AML-193 (cell line): ENCODE data around the gene BIN2.
"Not testable (repeated sequence)": the region's sequence is repeated elsewhere in the genome, so short reads cannot be mapped to it uniquely, and the experiment has no call there.

Experiments
- DNase-seq, 2 experiments: peaks; one replicate each; lab custom pipeline; 2025; lab: John Stamatoyannopoulos, UW

The BIN2 gene

DNA sequence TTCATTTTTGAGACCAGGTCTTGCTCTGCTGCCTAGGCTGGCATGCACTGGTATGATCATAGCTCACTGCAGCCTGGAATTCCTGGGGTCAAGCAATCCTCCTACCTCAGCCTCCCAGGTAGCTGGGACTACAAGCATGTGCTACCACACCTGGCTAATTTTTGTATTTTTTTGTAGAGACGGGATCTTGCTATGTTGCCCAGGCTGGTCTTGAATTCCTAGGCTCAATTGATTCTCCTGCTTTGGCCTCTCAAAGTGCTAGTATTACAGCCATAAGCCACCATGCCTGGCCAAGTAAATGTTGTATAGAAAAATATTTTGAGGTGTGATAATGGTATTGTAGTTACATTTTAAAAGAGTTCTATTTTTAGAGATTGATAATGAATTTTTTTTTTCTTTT is 12.6 kb downstream of the BIN2 start:
- DNase-seq = no peak

DNA sequence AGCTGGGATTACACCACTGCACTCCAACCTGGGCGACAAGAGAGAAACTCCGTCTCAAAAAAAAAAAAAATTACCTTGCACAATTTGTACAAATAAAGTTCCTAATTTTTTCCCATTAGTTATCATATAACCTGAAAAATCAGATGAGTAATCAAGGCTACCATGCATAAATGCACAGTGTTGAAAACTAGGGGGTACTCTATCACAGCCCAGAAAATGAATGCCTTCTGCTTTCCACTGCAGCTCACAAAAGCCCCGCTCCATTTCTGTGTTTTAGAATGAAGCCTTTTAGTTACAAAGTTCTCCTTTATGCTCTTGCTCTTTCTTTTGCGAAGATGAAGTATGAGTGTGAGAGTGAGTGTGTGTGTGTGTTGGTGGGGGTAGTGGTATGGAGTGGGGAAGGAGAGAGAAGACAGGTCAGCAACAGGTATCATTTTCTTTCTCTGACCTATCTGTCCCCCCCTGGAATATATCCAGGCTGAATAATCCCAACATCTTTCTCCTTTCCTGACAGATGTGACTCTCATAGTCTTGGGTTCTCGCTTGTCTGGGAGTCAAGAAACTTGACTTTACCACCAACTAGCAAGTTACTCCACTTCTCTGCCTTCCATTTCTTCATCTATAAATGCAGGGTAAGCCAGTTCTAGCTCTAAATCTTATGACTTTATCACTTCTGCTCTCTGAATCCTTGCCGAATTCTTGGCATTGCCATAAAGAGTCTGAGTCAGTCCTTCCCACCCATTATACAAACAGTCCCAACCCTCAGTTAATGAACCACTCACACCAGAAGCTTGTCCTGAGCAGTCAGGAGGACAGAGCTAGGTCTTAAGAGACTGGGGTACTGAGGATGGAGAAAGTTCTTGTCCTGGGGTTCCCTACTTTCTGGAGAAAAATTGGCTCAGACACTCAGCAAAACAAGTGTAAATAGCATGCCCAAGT is 16.1 kb downstream of the BIN2 start:
- DNase-seq = no peak

- no peak for DNase-seq
These were observed 17.5 kb downstream of the BIN2 start for GRCh38 chr12:51306507-51306906.

GRCh38 chr12:51300768-51301167 is 23.2 kb downstream of the BIN2 start:
- DNase-seq = not testable (repeated sequence)

- no peak for DNase-seq
These were observed 28.3 kb downstream of the BIN2 start for GRCh38 chr12:51295651-51296050.

- DNase-seq = not testable (repeated sequence)
These were observed 29.9 kb downstream of the BIN2 start for GRCh38 chr12:51294097-51294496.

- DNase-seq = no peak
These were observed 30.3 kb downstream of the BIN2 start for GRCh38 chr12:51293696-51294095.

- peak; percentile 53 to 55 for DNase-seq
These were observed 32.1 kb downstream of the BIN2 start for GRCh38 chr12:51291603-51292513.

DNA sequence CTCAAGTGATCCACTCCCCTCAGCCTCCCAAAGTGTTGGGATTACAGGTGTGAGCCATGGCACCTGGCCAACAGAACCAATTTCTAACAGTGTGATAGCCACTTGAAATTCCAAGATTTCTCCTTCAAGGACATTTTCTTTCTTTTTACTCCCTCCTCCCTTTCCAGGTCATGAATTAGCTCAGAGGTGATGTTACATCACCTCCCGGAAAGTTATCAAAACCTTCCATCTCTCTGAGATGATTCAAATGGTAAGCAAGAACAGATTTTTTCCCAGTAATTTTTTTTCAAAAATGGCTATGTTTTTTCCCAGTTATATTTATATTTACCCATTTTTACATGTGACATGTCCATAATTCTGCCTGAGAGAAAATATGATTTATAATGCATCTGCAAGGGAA is 38.1 kb downstream of the BIN2 start:
- no peak for DNase-seq

GRCh38 chr12:51281202-51281924 is 42.6 kb downstream of the BIN2 start:
- DNase-seq = no peak

DNA sequence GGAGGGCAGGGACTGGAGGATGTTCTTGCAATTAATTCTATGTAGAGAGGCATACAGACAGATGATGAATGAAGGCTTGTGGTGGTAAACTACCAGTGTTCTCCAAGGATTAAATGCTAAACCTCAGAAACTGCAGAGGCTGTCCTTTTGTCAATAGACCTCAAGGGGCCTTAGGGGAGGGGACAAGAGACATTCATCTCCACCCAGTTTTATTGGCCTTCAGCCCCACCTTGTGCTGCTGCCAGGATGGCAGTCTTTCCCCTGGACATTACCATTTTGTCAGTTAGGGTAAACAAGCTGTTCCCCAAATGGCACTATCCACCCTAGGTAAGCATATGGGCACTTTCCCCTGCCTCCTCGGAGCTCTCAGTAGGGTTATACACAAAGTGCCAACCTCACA is 48.9 kb downstream of the BIN2 start:
- no peak for DNase-seq

- DNase-seq = not testable (repeated sequence)
These were observed 51.2 kb downstream of the BIN2 start for GRCh38 chr12:51272810-51273209.

GRCh38 chr12:51270951-51271518 is 52.9 kb downstream of the BIN2 start:
- DNase-seq = no peak

DNA sequence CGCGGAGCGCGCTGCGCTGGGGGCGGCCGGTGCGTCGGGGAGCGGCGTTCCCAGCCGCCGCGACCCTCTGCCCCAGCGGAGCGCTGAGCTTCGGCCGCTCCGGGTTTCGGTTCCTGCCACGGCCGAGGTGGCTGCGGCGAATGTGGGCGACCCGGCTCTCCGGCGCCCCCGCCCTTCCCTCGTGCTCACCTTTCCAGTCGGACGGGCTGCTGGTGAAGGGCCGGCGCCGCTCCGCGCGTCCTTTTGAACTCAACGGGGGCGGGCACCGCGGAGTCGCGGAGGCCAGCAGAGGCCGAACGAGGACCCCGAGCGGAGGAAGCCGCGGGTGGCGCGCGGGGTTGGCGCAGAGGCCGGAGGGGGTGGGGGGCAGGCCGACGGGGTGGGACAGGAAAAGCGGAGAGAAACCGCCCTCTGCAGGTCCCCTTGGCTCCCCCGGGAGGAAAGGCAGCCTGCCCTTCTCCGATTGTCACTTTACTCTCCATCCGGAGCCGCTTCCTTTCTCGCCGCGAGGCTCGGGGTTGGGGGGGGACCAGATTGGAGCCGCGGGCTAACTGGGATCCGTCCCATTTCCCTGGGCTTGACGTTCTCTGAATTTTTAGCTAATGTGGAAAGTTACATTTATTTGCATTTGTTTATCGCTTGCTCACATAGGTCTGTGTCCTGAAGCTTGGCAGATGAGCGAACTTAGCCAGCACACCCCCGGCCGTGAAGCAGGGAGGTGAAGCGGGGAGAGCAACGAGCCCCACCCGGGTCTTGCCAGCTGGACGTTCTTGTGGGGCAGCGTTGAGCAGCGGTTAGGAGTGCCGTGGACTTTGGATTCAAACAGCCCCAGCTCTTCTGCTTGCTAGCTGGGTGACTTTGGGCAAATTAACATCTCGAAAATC is 53.7 kb downstream of the BIN2 start, which contains the start of gene SMAGP:
Gene SMAGP (minus strand): TSS at position 349 of the 884 bp plus-strand sequence. CDS start 1,137 bp downstream, outside the sequence.
- no peak for DNase-seq

- peak; percentile 9 to 39 for DNase-seq
These were observed 54.6 kb downstream of the BIN2 start for GRCh38 chr12:51269174-51270066.

DNA sequence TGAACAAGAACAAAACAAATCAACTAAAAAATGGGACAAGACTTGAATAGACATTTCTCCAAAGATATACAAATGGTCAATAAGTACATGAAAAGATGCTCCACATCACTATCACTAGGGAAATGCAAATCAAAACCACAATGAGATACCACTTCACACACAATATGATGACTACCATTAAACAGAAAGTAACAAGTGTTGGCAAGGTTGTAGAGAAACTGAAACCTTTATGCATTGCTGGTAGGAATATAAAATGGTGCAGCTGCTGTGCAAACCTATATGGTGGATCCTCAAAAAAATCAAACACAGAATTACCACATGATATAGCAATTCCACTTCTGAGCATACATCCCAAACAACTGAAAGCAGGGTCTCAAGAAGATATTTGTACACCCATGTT is 59.0 kb downstream of the BIN2 start:
- no peak for DNase-seq

DNA sequence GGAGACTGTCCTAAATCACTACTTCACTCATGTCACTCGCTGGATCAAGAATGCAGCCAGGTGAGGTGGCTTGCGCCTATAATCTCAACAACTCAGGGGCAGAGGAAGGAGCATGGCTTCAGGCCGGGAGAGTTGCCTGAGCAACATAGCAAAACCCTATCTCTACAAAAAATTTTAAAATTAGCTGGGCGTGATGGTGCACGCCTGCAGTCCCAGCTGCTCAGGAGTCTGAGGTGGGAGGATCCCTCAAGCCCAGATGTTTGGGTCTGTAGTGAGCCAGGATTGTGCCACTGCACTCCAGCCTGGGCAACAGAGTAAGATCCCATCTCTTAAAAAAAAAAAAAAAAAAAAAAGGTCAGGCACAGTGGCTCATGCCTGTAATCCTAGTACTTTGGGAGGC is 59.7 kb downstream of the BIN2 start:
- DNase-seq = no peak

- no peak for DNase-seq
These were observed 60.6 kb downstream of the BIN2 start for GRCh38 chr12:51263341-51263740.

- DNase-seq = peak in 1 of 2 experiments; percentile 16
These were observed 61.2 kb downstream of the BIN2 start for GRCh38 chr12:51262758-51263177.
